ENCODE results near the gene FRMPD4.

Gene FRMPD4

GRCh38 chrX:12319003-12319519 is 180.8 kb downstream of the FRMPD4 start:
- H3K27ac ChIP-seq, result no peak overlapping the region
- TF ChIP-seq ZFX (IDR thresholded peaks at IDR 0.05), result no peak
- TF ChIP-seq CTCF (conservative IDR thresholded peaks at IDR 0.05), result no peak

DNA sequence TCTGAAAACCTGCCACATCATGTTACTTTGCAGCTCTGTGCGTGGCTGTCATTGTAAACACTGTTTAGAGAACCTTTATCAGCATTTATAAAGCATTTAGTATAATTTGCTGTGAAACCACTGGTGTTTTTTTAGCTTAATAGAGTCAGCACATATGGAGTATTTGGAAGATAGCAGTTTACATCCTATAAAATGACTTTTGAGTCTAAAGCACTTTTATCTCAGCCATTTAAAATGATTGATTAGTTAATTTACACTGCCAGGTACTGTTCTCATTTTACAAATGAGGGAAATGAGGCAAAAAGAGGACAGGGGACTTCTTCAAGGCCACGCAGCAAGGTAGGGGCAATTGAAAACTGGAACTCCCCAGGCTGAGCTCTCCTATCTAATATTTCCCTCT is 181.7 kb downstream of the FRMPD4 start:
- no peak overlapping the region for H3K27ac ChIP-seq
- no peak for TF ChIP-seq ZFX (IDR thresholded peaks at IDR 0.05)
- TF ChIP-seq CTCF (conservative IDR thresholded peaks at IDR 0.05), result no peak

GRCh38 chrX:12322031-12322430 is 183.8 kb downstream of the FRMPD4 start:
- H3K27ac ChIP-seq, result no peak overlapping the region
- TF ChIP-seq CTCF (conservative IDR thresholded peaks at IDR 0.05), result no peak
- TF ChIP-seq ZFX (IDR thresholded peaks at IDR 0.05), result no peak

- TF ChIP-seq ZFX (IDR thresholded peaks at IDR 0.05) (no peak), CTCF (conservative IDR thresholded peaks at IDR 0.05) (no peak)
Measured at GRCh38 chrX:12325171-12325570, 186.9 kb downstream of the FRMPD4 start.

DNA sequence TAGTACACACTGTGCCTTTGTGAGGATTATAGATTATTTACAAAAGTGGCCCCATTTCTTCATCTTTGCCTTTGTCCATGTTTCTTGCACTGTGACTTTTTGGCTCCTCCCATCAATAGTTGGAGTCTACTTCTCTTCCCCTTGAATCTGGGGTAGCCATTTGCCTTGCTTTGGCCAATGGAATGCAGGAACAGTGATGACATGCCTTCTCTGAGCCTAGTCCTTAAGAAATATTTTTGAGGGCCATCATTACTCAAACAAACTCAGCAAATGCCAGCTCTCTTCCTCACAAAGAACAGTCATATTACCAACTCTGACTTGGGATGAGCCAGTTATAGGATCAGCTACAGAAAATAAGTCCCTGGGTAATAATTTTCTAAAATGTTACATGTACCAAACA is 189.6 kb downstream of the FRMPD4 start:
- H3K27ac ChIP-seq, result no peak overlapping the region
- TF ChIP-seq CTCF (conservative IDR thresholded peaks at IDR 0.05), result no peak
- no peak for TF ChIP-seq ZFX (IDR thresholded peaks at IDR 0.05)

More at GRCh38 chrX:12325171-12325570, 186.9 kb downstream of the FRMPD4 start:
- H3K27ac ChIP-seq, result no peak overlapping the region

- TF ChIP-seq CTCF (conservative IDR thresholded peaks at IDR 0.05), result no peak
- TF ChIP-seq ZFX (IDR thresholded peaks at IDR 0.05), result no peak
- no peak overlapping the region for H3K27ac ChIP-seq
Measured at GRCh38 chrX:12329476-12329875, 191.2 kb downstream of the FRMPD4 start.

GRCh38 chrX:12330841-12331240 is 192.6 kb downstream of the FRMPD4 start:
- H3K27ac ChIP-seq, result no peak overlapping the region
- no peak for TF ChIP-seq ZFX (IDR thresholded peaks at IDR 0.05)
- TF ChIP-seq CTCF (conservative IDR thresholded peaks at IDR 0.05), result no peak
